D721Med (cell line): ENCODE data around the gene MORC1.

ENCODE experiments used
- DNase-seq: peaks from one replicate; pipeline ENCODE4 v3.0.0; 2011; ENCODE audit warnings: low spot score; ENCODE audit not compliant: insufficient read length
- FAIRE-seq: peaks from 2 replicates; lab custom pipeline; 2011; peaks lifted over from hg19 to GRCh38; lab: Jason Lieb, UNC
- CTCF ChIP-seq: IDR thresholded peaks from 2 replicates; pipeline ENCODE4 v1.5.1; 2012; ENCODE audit warnings: mild to moderate bottlenecking, control low read depth; ENCODE audit not compliant: insufficient read depth; ENCODE audit errors: missing control alignments

The MORC1 gene

GRCh38 chr3:109117939-109118338 lies at the start of gene MORC1:
TSS of gene MORC1 (minus strand) at chr3:109118134. CDS start at chr3:109118059, 75 bp downstream.
- DNase-seq (no peak), FAIRE-seq (no peak)
- no peak for TF ChIP-seq CTCF

GRCh38 chr3:109165905-109166304 lies 48.0 kb upstream of the MORC1 start:
- FAIRE-seq (no peak), DNase-seq (no peak)
- TF ChIP-seq CTCF = no peak

DNA sequence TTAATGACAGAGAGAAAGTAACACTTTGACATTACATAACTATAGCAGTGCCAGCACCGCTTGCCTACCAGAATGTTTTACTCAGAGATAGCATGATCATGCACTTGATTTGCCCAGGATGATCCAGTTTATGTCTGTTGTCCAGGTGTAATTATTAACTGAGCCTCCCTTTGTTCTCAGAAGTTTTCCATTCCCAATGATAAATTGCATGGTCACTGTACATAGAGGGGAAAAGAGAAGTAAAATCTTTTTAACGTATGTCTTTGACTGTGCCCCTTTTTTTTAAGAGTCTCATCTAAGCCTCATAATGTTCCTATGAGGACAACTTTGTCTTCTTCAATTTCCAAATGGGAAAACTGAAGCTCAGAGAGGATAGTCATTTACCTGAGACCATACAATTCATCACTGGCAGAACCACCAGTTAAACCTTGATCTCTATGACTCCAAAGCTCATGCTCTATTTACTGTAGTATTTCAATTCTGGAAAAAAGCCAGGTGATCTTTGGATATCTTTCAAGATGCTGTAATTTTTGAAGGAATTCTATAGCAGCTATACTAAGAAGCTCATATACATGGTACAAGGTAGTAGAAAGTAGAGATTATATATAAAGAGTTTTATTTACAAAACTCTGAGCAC lies 43.7 kb upstream of the MORC1 start:
- TF ChIP-seq CTCF = no peak
- FAIRE-seq (no peak), DNase-seq (no peak)

DNA sequence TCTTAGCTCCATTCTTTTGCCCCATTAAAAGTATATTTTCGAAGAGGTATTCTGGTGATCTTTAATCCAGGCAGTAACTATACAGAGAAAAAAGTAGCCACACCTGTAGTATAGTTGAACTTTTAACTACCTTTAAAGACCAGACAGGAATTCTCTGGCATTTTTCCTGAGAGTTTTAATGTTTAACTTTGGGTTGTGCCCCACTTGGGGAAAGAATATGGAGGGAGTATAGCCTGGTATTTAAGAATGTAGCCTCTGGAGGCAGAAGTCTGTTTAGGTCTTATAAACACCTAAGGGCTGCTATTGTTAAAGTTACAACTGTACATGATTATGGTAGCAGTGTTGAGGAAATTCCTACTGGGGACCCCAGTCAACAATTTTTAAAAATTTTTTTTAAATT lies 37.9 kb upstream of the MORC1 start:
- DNase-seq = no peak
- FAIRE-seq = no peak
- TF ChIP-seq CTCF = no peak

DNA sequence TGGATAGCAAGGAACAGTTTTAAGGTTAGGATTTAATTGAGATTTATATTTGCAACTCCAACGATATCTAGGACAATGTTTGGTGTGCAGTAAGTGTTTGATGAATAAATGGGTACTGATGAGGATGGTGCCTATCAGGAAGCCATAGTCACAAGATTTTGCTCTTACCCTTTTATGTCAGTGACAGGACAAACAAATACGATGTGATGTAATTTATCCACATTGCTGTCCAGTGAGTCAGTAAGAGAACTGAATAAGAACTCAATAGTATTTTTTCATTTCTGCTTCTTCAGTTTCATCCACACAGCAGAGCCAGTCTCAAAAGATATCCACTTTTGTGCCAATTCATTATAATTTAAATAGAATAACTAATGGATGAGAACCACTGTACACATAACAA lies 37.0 kb upstream of the MORC1 start:
- DNase-seq = no peak
- no peak for TF ChIP-seq CTCF

GRCh38 chr3:109152320-109152719 lies 34.4 kb upstream of the MORC1 start:
- TF ChIP-seq CTCF = no peak

More for the DNA sequence above, 37.0 kb upstream of the MORC1 start:
- no peak for FAIRE-seq

DNA sequence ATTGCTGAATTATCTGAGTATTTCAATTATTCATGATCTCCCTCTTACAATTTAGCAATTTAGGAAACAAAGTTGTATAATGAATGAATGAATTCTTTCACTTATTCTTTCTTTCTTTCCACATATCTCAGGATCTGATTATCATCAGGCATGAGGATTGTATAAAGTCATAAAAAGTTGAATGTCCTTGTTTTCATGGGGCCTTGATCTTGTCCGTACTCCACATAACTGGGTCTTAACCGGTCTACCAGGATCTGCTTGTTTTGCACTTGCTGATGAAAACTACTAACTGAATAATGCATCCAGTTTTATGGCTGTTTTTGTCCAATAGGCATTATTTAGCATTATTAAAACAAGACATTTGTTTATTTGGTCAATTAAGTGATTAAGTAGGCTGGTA lies 31.1 kb upstream of the MORC1 start:
- FAIRE-seq (no peak), DNase-seq (no peak)

More at GRCh38 chr3:109152320-109152719, 34.4 kb upstream of the MORC1 start:
- FAIRE-seq (peak; percentile 41), DNase-seq (no peak)

More for the DNA sequence above, 31.1 kb upstream of the MORC1 start:
- no peak for TF ChIP-seq CTCF
